GM10266 (cell line): ENCODE data around the gene TMPO.
A peak's percentile ranks its signal among the peaks of the same experiment; 100 is the strongest.
"Not testable (repeated sequence)": the region's sequence is repeated elsewhere in the genome, so short reads cannot be mapped to it uniquely, and the experiment has no call there.

Experiments used
- DNase-seq: peaks from one replicate; pipeline ENCODE4 v3.0.0; 2012; ENCODE audit errors: extremely low spot score
- TF ChIP-seq, protein P1 (sequence below): IDR thresholded peaks from 2 replicates; pipeline ENCODE4 v1.5.1; 2012; ENCODE audit warnings: mild to moderate bottlenecking, low read depth; ENCODE audit not compliant: control insufficient read depth, insufficient read depth; ENCODE audit errors: missing control alignments

TMPO gene

DNA sequence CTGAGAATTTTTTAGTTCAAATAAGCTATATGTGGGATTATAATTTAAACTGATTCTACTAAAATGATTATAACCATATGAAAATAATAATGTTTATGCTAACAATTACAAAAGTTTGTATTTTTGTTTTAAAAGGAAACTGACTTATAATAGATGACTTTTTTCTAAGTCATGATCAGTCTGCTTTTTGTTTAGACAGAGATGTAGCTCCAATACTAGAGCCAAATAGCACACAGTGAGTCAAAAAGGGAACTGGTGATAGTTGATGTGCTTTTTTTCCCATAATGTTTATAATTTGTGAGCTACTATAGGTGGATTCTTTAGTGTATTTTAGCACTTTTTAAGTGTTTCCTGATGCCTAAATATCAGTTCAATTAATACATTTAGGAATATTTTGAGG lies 28.3 kb downstream of the TMPO start:
- DNase-seq: no peak
- TF ChIP-seq, protein P1, sequence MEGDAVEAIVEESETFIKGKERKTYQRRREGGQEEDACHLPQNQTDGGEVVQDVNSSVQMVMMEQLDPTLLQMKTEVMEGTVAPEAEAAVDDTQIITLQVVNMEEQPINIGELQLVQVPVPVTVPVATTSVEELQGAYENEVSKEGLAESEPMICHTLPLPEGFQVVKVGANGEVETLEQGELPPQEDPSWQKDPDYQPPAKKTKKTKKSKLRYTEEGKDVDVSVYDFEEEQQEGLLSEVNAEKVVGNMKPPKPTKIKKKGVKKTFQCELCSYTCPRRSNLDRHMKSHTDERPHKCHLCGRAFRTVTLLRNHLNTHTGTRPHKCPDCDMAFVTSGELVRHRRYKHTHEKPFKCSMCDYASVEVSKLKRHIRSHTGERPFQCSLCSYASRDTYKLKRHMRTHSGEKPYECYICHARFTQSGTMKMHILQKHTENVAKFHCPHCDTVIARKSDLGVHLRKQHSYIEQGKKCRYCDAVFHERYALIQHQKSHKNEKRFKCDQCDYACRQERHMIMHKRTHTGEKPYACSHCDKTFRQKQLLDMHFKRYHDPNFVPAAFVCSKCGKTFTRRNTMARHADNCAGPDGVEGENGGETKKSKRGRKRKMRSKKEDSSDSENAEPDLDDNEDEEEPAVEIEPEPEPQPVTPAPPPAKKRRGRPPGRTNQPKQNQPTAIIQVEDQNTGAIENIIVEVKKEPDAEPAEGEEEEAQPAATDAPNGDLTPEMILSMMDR: no peak

DNA sequence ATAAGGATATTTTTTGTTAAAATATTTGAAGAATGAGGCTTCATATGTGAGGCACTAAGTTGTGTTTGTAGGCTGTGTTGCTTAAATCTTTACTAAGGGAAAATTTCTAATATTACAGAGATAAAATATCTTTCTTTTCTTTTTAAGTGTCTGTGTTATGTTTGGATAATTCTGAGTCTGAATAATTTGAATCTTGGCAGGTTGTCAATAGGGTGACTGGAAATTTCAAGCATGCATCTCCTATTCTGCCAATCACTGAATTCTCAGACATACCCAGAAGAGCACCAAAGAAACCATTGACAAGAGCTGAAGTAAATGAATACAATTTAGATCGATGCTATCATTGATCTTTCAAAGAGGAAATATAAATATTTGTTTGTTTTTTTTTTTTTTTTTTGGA lies 29.4 kb downstream of the TMPO start:
- no peak for DNase-seq
- TF ChIP-seq, protein P1: no peak

DNA sequence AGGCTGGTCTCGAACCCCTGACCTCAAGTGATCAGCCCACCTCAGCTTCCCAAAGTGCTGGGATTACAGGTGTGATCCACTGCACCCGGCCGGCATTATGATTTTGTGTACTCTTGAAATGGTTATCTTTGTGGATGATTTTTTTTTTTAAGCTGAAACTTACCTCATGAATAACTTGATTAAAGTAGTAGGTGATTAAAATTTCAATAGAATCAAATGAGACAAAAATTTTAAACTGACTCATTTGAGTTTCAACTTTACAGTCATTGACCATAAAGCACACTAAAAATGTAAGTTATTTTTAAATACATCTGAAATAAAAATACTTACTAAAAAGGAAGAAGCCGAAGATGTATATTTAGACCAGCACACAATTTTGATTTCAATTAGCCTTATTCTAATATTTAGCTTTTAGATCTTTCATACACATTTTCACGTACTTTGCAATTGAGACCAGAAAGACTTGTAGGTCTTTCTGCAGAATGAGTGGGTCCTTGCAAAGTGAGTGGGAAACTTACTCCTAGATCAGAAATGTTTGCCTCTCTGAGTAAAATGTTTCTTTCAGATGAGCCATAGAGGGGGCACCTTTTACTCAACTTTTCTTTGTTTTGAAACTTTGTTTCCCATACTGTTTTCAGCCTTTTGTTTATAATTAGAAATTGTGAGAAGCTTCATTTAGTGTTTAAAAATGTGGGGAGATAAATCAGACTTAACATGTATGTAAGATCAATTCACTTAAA lies 34.2 kb downstream of the TMPO start:
- no peak for DNase-seq
- TF ChIP-seq, protein P1: no peak

DNA sequence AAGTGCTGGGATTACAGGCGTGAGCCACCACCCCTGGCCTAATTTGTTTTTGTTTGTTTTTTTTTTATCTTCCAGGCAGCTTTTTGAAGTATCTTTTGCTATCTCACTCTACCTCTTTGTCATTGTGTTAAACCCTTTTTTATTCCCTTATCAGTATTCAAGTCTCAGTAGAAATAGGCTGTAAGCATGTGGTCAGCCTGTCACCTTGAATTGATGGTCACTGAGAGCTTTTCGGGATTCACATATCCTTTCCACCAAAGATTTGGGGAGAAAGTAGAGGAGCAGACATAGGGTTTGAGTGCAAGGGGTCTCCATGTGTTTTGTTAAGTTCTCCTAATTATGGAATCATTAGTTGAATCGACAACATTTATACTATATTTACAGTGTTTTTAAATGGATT lies 36.4 kb downstream of the TMPO start:
- DNase-seq: no peak

DNA sequence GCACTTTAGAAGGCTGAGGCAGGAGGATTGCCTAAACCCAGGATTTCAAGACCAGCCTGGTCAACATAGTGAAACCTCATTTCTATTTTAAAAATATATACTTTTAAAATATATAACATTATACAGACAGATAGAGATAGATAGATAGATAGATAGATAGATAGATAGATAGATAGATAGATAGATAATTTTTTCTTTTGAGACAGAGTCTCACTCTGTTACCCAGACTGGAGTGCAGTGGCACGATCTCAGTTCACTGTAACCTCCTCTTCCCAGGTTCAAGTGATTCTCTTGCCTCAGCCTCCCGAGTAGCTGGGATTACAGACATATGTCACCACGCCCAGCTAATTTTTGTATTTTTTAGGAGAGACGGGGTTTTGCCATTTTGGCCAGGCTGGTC lies 42.7 kb downstream of the TMPO start:
- DNase-seq: not testable (repeated sequence)

More for the DNA sequence above, 36.4 kb downstream of the TMPO start:
- TF ChIP-seq, protein P1: no peak

DNA sequence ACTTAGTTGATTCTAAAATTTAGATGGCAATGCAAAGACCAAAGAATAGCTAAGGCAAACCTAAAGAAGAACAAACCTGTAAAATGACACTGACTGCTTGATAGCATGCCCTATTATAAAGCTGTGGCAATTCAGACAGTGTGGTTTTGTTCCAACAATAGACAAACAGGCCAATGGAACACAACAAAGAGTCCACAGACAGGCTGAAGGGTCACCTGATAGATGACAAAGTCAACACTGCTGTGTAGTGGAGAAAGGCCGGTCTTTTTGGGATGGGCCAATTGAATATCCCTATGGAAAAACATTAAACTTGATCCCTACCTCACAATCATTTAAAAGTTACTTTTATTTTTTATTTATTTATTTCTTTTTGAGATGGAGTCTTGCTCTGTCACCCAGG lies 44.3 kb downstream of the TMPO start:
- no peak for DNase-seq
- TF ChIP-seq, protein P1: no peak

DNA sequence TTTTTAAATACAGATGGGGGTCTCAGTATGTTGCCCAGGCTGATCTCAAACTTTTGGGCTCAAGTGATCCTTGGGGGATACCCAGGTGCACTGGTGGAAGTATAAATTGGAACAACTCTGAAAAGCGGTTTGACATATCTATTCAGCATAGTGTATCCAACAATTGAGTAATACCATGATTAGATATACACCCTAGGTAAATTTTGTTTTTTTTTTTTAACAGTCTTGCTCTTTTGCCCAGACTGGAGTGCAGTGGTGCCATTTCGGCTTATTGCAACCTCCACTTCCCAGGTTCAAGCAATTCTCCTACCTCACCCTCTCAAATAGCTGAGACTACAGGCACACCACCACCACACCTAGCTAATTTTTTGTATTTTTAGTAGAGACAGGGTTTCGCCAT lies 46.5 kb downstream of the TMPO start:
- no peak for DNase-seq
- TF ChIP-seq, protein P1: no peak

DNA sequence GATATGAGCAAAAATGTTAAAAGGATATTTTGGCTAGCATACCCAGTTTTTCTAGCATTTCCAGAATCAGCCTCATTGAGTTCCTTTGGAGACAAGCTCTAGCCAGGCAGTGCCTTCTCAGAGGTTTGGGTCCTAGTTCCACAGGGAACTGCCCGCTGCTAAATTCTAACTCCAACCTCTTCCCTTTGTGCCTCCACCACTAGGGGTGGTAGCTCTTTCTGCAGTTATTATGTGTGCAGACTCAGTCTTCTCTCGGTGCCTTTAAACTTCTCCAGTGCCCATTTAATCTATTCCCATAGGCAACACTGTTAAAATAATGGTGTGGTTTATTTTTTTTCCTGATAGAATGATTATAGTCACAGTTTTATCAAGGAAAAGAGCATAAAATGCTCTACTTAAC lies 56.6 kb downstream of the TMPO start:
- TF ChIP-seq, protein P1: peak; percentile 30
- no peak for DNase-seq
